Measurements from ENCODE around the gene TXNDC5. TPM values are rescaled to one million over a fixed set of nuclear protein-coding genes. Genes with fewer than 3 reads are reported as not detected.
A peak's percentile ranks its signal among the peaks of the same experiment; 100 is the strongest.

Gene TXNDC5
- total RNA-seq, 2 experiments from 2014 or later, result 27.7 to 45.4 TPM

GRCh38 chr6:7909323-7910276 lies 988 bp downstream of the TXNDC5 start:
- peaks cover 19% of the 10 kb centered on the region for H3K4me1 Mint-ChIP-seq
- H3K27me3 Mint-ChIP-seq, result no peaks in the 10 kb centered on the region
- peak overlapping the region; percentile 36 for H3K27ac Mint-ChIP-seq
- ATAC-seq (peak; percentile 48), DNase-seq (peak; percentile 54)
- CTCF ChIA-PET, result no interaction called here
- H3K9me3 Mint-ChIP-seq (ENCODE audit: low read depth), result no peaks in the 10 kb centered on the region
- H3K4me3 Mint-ChIP-seq, result peak overlapping the region; percentile 76
- H3K36me3 Mint-ChIP-seq, result no peaks in the 10 kb centered on the region

GRCh38 chr6:7907159-7907558 lies 3.4 kb downstream of the TXNDC5 start:
- Mint-ChIP-seq H3K27me3 (no peaks in the 10 kb centered on the region), H3K9me3 (ENCODE audit: low read depth) (no peaks in the 10 kb centered on the region), H3K4me3 (no peak overlapping the region), H3K36me3 (peaks cover 11% of the 10 kb centered on the region), H3K27ac (no peak overlapping the region), H3K4me1 (peaks cover 19% of the 10 kb centered on the region)
- no peak for DNase-seq
- ATAC-seq, result no peak
- CTCF ChIA-PET, result no interaction called here

GRCh38 chr6:7906741-7907140 lies 3.8 kb downstream of the TXNDC5 start:
- Mint-ChIP-seq H3K27ac (no peak overlapping the region), H3K9me3 (ENCODE audit: low read depth) (no peaks in the 10 kb centered on the region), H3K36me3 (peaks cover 11% of the 10 kb centered on the region), H3K27me3 (no peaks in the 10 kb centered on the region), H3K4me3 (no peak overlapping the region), H3K4me1 (peaks cover 19% of the 10 kb centered on the region)
- no peak for ATAC-seq
- DNase-seq, result peak; percentile 9
- CTCF ChIA-PET, result interaction anchor here (0.6 kb wide), 1 partner anchor 26 kb away, joined by 3 read pairs; no protein-coding TSS in a partner anchor

GRCh38 chr6:7905416-7905815 lies 5.2 kb downstream of the TXNDC5 start:
- H3K36me3 Mint-ChIP-seq, result peaks cover 14% of the 10 kb centered on the region
- no peak for DNase-seq
- H3K27ac Mint-ChIP-seq, result no peak overlapping the region
- H3K4me3 Mint-ChIP-seq, result no peak overlapping the region
- ATAC-seq, result no peak
- H3K4me1 Mint-ChIP-seq, result peaks cover 16% of the 10 kb centered on the region
- no peaks in the 10 kb centered on the region for H3K9me3 Mint-ChIP-seq (ENCODE audit: low read depth)
- H3K27me3 Mint-ChIP-seq, result no peaks in the 10 kb centered on the region
- CTCF ChIA-PET, result no interaction called here

GRCh38 chr6:7904654-7905319 lies 5.8 kb downstream of the TXNDC5 start:
- CTCF ChIA-PET, result no interaction called here
- peaks cover 16% of the 10 kb centered on the region for H3K4me1 Mint-ChIP-seq

GRCh38 chr6:7903673-7904072 lies 6.9 kb downstream of the TXNDC5 start:
- Mint-ChIP-seq H3K27me3 (no peaks in the 10 kb centered on the region), H3K4me1 (peaks cover 9% of the 10 kb centered on the region), H3K36me3 (peaks cover 17% of the 10 kb centered on the region), H3K9me3 (ENCODE audit: low read depth) (no peaks in the 10 kb centered on the region), H3K27ac (no peak overlapping the region), H3K4me3 (no peak overlapping the region)
- CTCF ChIA-PET, result interaction anchor here (1.3 kb wide), 1 partner anchor 316 kb away, joined by 5 read pairs; no protein-coding TSS in a partner anchor
- ATAC-seq (no peak), DNase-seq (no peak)

More at GRCh38 chr6:7904654-7905319, 5.8 kb downstream of the TXNDC5 start:
- H3K27me3 Mint-ChIP-seq, result no peaks in the 10 kb centered on the region
- ATAC-seq (no peak), DNase-seq (peak; percentile 27)
- H3K36me3 Mint-ChIP-seq, result peaks cover 14% of the 10 kb centered on the region
- H3K27ac Mint-ChIP-seq, result no peak overlapping the region
- H3K4me3 Mint-ChIP-seq, result no peak overlapping the region
- no peaks in the 10 kb centered on the region for H3K9me3 Mint-ChIP-seq (ENCODE audit: low read depth)

GRCh38 chr6:7902867-7903266 lies 7.7 kb downstream of the TXNDC5 start:
- Mint-ChIP-seq H3K9me3 (ENCODE audit: low read depth) (no peaks in the 10 kb centered on the region), H3K4me3 (no peak overlapping the region), H3K4me1 (peaks cover 7% of the 10 kb centered on the region), H3K36me3 (peaks cover 21% of the 10 kb centered on the region), H3K27me3 (no peaks in the 10 kb centered on the region), H3K27ac (no peak overlapping the region)
- CTCF ChIA-PET, result interaction anchor here (1.3 kb wide), 1 partner anchor 316 kb away, joined by 5 read pairs; no protein-coding TSS in a partner anchor
- no peak for DNase-seq
- ATAC-seq, result no peak

GRCh38 chr6:7902221-7902620 lies 8.4 kb downstream of the TXNDC5 start:
- Mint-ChIP-seq H3K4me3 (no peak overlapping the region), H3K27ac (no peak overlapping the region), H3K9me3 (ENCODE audit: low read depth) (no peaks in the 10 kb centered on the region), H3K36me3 (peaks cover 24% of the 10 kb centered on the region), H3K27me3 (no peaks in the 10 kb centered on the region), H3K4me1 (peaks cover 4% of the 10 kb centered on the region)
- no peak for ATAC-seq
- CTCF ChIA-PET, result no interaction called here
- DNase-seq, result no peak

- DNase-seq, result no peak
- no peaks in the 10 kb centered on the region for H3K9me3 Mint-ChIP-seq (ENCODE audit: low read depth)
- H3K27ac Mint-ChIP-seq, result no peak overlapping the region
- CTCF ChIA-PET, result no interaction called here
- no peaks in the 10 kb centered on the region for H3K27me3 Mint-ChIP-seq
- H3K4me3 Mint-ChIP-seq, result no peak overlapping the region
- H3K36me3 Mint-ChIP-seq, result peaks cover 24% of the 10 kb centered on the region
- peaks cover 3% of the 10 kb centered on the region for H3K4me1 Mint-ChIP-seq
- ATAC-seq, result no peak
Measured at GRCh38 chr6:7901780-7902179, 8.8 kb downstream of the TXNDC5 start.

GRCh38 chr6:7901056-7901455 lies 9.5 kb downstream of the TXNDC5 start:
- no peak for ATAC-seq
- H3K9me3 Mint-ChIP-seq (ENCODE audit: low read depth), result no peaks in the 10 kb centered on the region
- no peaks in the 10 kb centered on the region for H3K27me3 Mint-ChIP-seq
- CTCF ChIA-PET, result no interaction called here
- DNase-seq, result no peak
- no peak overlapping the region for H3K27ac Mint-ChIP-seq
- no peak overlapping the region for H3K4me3 Mint-ChIP-seq
- peaks cover 25% of the 10 kb centered on the region for H3K36me3 Mint-ChIP-seq
- no peaks in the 10 kb centered on the region for H3K4me1 Mint-ChIP-seq

- Mint-ChIP-seq H3K4me3 (no peak overlapping the region), H3K36me3 (peaks cover 29% of the 10 kb centered on the region), H3K9me3 (ENCODE audit: low read depth) (no peaks in the 10 kb centered on the region), H3K4me1 (no peaks in the 10 kb centered on the region), H3K27ac (no peak overlapping the region), H3K27me3 (no peaks in the 10 kb centered on the region)
- CTCF ChIA-PET, result interaction anchor here (0.8 to 1.4 kb wide), 2 partner anchors 104 to 159 kb away, joined by 3 to 6 read pairs; no protein-coding TSS in a partner anchor
- ATAC-seq (no peak), DNase-seq (no peak)
Measured at GRCh38 chr6:7900621-7901020, 10.0 kb downstream of the TXNDC5 start.

GRCh38 chr6:7899889-7900213 lies 10.7 kb downstream of the TXNDC5 start:
- CTCF ChIA-PET, result interaction anchor here (0.8 to 1.4 kb wide), 2 partner anchors 105 to 159 kb away, joined by 3 to 6 read pairs; no protein-coding TSS in a partner anchor
- Mint-ChIP-seq H3K36me3 (peaks cover 33% of the 10 kb centered on the region), H3K27me3 (no peaks in the 10 kb centered on the region), H3K27ac (no peak overlapping the region), H3K4me3 (no peak overlapping the region), H3K9me3 (ENCODE audit: low read depth) (no peaks in the 10 kb centered on the region), H3K4me1 (no peaks in the 10 kb centered on the region)
- no peak for ATAC-seq
- no peak for DNase-seq

- H3K27me3 Mint-ChIP-seq, result no peaks in the 10 kb centered on the region
- ATAC-seq, result peak; percentile 36
- peaks cover 36% of the 10 kb centered on the region for H3K36me3 Mint-ChIP-seq
- H3K9me3 Mint-ChIP-seq (ENCODE audit: low read depth), result no peaks in the 10 kb centered on the region
- no peak overlapping the region for H3K27ac Mint-ChIP-seq
- H3K4me3 Mint-ChIP-seq, result no peak overlapping the region
- H3K4me1 Mint-ChIP-seq, result no peaks in the 10 kb centered on the region
- no peak for DNase-seq
- CTCF ChIA-PET, result interaction anchor here (1.4 kb wide), 1 partner anchor 106 kb away, joined by 6 read pairs; no protein-coding TSS in a partner anchor
Measured at GRCh38 chr6:7899101-7899888, 11.3 kb downstream of the TXNDC5 start.

Data from activated CD8-positive, alpha-beta memory T cell treated with anti-CD3 and anti-CD28 coated beads, Interleukin-2, amount 10 ng/mL, durations not matched to agents 7 days and 5 days (primary cell).